ENCODE data around the gene ALDH3A1. TPM values are rescaled to one million over a fixed set of nuclear protein-coding genes. Genes with fewer than 3 reads are reported as not detected.
A peak's percentile ranks its signal among the peaks of the same experiment; 100 is the strongest.

Gene ALDH3A1
- total RNA-seq, 1 experiment from 2014 or later, result 20.0 TPM

DNA sequence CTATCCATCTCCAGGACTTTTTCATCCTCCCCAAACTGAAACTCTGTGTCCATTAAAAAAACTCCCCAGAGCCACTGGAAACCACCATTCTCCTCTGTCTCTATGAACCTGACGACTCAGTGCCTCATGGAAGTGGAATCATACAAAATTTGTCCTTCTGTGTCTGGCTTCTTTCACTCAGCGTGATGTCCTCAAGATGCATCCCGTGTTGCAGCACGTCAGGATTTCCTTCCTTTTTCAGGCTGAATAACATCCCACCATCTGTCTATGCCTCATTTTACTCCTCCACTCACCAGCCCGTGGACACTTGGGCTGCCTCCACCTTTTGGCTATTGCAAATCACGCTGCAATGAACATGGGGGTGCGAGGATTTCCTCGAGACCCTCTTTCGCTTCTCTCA, 12.6 kb upstream of the ALDH3A1 start:
- DNase-seq (ENCODE audit: low spot score), result no peak

- no peak for DNase-seq (ENCODE audit: low spot score)
Measured at GRCh38 chr17:19759568-19760549, 11.8 kb upstream of the ALDH3A1 start.

- DNase-seq (ENCODE audit: low spot score), result no peak
Measured at GRCh38 chr17:19757536-19758180, 9.6 kb upstream of the ALDH3A1 start.

DNA sequence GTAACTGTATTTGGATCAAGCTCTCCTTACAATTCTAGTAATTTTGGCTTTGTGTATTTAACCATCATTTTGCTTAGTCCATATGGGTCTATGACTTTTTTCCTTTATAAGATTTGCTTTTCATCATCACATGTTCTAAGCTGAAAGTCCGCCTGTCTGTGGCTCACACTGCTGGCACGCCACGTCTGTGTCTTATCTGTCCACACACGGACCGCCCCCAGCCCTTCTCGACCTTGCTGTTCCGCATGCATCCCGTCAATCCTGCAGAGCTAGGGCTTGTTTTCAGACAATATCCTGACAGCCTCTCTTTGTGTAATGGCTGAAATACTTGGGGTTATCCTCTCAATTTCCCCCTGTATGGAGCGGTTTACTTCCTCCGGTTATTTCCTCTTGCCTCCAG, 8.4 kb upstream of the ALDH3A1 start:
- DNase-seq (ENCODE audit: low spot score), result no peak

- no peak for DNase-seq (ENCODE audit: low spot score)
Measured at GRCh38 chr17:19755821-19756510, 7.9 kb upstream of the ALDH3A1 start.

DNA sequence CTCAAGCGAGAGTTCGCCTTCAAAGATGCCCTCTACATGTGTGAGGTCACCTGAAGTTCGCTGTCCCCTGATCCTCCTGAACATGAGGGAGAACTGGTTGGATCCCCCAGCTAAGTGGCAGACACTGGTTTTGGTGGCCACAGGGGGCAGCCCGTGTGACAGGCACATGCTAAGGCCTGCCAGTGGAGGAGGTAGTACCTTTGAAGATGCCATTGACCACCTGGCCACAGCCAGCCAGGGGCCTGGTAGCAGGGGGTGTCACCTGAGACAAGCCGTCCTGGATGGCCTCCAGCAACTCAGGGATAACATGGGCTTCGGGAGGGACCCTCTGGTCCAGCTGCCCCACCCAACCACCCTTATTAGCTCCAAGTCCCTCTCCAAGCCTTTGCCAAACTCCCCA, 7.3 kb upstream of the ALDH3A1 start:
- no peak for DNase-seq (ENCODE audit: low spot score)

DNA sequence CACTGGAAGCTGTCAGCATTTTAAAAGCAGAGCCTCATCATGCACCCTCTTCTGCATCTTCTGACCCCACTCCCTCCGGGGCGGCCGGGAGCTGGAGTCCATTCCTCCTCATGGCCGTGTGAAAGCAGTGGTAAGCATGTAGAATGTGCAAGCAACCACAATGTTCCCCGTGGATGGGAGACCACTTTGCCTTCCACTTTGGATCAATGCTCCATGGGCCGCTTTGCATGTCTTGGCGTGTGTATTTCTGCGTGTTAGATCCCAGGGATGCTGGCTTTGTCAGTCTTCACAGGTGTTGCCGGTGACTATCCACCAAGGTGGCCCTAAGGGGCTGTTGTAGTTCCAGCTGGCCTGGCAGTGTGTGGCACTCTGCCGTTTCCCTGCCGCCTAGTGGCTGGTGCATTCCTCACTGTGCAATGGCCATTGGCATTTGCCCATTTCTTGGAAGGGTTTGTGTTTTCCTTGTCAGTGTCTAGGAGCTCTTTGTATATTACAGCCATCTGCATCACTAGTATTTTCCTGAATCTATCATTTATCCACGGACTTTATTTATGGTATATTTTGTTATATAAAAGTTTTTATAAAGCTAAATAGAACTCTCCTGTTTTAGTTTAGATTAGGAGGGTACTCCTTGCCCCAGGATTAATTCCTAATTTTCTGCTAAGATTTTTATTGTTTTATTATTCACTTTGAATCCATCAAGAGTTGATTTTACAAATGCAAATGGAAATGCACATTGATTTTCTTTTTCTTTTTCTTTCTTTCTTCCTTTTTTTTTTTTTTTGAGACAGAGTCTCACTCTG, 5.8 kb upstream of the ALDH3A1 start:
- DNase-seq (ENCODE audit: low spot score), result peak; percentile 84

GRCh38 chr17:19753051-19753509, 5.0 kb upstream of the ALDH3A1 start:
- peak; percentile 80 for DNase-seq (ENCODE audit: low spot score)

- no peak for DNase-seq (ENCODE audit: low spot score)
Measured at GRCh38 chr17:19752216-19753050, 4.3 kb upstream of the ALDH3A1 start.

DNA sequence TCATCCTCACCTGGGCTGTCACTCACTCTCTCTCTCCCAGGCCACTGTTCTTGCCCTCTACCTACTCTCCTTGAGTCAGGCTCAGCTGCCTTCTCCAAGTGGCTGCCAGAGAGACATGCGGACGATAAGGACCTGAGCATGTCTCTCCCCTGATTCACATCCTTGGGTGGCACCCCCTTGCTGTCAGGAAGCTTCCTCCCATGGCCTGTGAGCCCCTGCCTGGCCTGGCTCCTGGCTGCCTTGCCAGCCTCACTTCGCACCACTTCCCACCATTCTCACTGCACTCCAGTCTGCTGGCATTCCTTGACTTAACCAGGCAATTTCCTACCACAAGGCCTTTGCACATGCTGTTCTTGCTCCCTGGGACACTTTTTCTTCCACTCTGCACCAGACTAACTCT, 2.7 kb upstream of the ALDH3A1 start:
- DNase-seq (ENCODE audit: low spot score), result no peak

- no peak for DNase-seq (ENCODE audit: low spot score)
Measured at GRCh38 chr17:19750020-19750572, 2.0 kb upstream of the ALDH3A1 start.

GRCh38 chr17:19748807-19749193, 702 bp upstream of the ALDH3A1 start:
- no peak for DNase-seq (ENCODE audit: low spot score)

DNA sequence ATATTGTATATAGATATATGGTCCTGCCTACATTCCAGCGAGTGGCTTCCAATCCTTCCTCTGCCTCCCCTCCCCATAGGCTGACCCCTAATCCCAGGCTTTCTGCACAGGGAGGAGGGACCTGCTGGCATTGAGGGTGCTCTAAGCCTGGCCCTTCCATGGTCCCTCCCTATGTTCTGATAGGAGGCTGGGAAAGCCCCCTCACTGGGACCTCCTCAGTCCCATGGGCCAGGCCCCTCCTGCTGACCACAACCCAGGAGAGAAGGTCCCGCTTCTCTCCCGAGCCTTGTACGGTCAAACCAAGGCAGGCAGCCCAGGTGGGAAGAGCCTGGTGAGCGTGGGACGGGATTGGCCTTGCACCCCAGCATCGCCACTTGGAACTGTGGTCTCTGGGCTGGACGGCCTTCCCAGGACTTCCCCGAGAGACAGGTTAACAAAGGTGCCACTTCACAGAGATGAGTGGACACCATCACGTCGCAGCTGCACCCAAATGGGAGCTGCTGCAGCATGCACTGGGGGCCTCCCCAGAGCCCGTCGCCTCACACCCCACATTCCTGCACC, 859 bp downstream of the ALDH3A1 start:
- DNase-seq (ENCODE audit: low spot score), result no peak

DNA sequence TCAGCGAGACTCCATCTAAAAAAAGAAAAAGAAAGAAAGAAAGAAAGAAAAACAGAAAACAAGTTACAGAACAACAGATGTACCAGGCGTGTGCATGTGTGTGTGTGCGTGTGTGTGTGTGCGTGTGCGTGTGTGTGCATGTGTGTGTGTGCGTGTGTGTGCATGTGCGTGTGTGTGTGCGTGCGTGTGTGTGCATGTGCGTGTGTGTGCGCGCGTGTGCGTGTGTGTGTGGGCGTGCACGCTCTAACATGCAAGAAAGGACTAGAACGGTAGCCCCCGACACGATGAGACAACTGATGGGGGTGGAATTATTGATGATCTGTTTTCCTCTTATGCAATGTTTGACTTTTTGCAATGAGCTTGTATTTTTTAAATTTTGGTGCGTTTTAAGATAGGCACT, 1.6 kb downstream of the ALDH3A1 start:
- DNase-seq (ENCODE audit: low spot score), result no peak

DNA sequence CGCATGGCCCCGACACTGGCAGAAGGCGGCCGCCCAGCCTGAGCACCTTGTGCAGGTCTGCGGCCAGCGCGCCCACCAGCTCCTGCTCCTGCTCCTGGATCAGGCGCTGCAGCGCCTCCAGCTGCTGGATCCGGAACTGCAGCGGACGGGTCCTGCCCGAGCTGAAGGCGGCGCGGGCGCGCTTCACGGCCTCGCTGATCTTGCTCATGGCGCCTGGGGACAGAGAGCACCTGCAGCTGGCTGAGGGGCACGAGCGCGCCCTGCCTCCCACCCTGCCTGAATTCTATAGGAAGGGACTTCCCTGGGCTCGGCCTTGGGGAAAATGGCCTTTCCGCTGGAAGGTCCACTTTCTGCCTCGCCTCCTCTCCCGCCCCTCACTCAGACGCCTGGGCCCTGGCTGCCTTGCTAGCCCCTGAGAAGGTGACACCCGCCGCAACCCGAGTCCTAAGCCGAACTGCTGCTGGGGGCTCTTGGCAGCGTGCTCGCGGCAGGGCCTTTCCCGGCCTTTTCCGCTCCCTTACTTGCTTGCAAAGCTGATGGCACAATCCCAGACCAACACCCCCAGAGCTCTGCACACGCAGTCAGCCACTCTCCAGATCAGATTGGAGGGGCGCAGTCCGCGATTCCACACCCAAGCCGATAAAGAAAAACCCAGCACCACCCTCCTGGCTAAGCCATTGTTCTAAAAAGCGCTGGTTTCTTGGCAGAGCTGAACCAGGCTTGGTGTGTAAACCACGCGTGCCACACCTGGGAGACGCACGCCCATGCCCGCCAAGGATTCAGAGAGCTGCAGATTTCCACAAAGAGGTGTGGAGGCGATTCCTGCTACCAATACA, 3.0 kb downstream of the ALDH3A1 start:
- peak; percentile 86 for DNase-seq (ENCODE audit: low spot score)

DNA sequence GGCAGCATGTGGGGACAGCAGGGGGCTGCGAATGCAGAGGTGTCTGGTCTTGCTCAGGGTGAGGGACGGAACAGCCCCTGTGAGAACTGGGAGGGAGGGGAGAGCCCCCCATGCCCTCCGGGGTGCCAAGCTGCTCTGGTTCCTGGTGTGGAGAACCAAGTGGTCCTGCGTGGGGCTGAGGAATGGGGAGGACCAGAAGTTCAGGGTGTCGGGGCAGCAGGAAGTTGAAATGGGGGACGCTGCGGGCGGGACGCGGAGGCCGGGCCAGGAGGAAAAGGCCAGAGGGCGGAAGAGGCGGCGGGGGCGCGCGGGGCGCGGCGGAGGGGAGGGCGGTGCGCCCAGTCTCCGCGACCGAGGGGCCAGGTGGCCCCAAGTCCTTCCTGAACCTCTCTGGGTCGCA, 3.6 kb downstream of the ALDH3A1 start:
- no peak for DNase-seq (ENCODE audit: low spot score)

DNA sequence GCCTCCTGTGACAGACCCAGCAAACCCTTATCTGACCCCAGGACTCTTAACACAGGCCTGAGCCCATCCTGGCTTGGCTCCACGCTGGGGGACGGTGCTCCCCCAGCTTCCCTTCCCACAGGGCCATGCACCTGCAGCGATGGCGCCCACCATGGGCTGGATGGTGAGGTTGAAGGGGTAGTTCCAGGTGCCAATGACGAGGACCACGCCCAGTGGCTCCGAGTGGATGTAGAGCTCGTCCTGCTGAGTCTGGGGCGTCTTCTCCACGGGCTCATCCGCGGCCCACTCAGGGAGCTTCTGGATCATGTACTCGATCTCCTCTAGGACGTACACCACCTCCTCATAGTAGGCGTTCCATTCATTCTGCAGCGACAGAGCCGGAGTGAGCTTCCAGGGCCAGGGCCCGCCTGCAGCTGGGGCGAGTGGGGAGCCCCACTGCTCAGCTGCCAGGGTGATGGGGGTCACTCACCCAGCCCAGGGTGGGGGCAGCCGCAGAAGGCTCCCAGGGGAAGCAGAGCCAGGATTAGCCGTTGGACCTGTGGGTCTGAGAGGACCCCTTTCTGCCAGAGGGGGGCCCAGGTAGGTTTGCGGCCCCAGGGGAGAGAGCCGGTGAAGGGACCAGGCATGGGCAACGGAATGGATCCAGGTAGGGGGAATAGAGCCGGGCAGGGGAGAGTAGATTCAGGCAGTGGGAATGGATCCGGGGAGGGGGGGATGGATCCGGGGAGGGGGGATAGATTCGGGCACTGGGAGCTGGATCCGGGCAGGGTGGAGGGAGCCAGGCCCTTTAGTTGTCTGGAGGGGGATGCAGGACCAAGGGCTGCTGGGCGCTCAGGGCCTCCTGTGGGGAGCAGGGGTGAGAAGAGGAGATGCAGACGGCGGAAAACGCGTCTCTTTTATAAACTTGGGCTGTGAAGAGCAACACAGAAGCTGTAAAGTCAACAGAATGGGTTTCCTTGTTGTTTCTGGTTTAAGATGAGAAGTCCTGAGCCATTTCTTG, 4.7 kb downstream of the ALDH3A1 start:
- DNase-seq (ENCODE audit: low spot score), result no peak

DNA sequence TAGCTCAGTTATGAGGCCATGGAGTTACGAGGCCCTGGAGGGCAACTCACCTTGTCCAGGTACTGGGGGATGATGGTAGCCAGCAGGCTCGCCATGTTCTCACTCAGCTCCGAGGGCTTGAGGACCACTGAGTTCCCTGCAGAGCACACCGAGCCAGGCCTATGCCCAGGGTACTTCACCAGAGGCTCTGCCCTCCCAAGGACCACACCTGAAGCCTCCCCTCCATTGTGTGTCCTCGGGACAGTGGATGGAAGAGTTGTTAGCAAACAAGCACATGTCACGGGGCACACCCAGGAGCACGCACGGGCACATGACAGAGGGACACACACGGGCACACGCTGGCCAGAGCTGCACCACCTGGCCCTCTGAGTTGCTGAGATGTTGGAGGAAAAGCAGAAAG, 5.6 kb downstream of the ALDH3A1 start:
- no peak for DNase-seq (ENCODE audit: low spot score)

Data from HT-29 (cell line).